Midbrain (tissue), 1 donor: ENCODE measurements around the gene IRF4.

Source experiments
- DNase-seq: peaks from one replicate; lab custom pipeline; 2025; lab: John Stamatoyannopoulos, UW

IRF4 gene

GRCh38 chr6:398558-399078 is 7.1 kb downstream of the IRF4 start:
- no peak for DNase-seq

DNA sequence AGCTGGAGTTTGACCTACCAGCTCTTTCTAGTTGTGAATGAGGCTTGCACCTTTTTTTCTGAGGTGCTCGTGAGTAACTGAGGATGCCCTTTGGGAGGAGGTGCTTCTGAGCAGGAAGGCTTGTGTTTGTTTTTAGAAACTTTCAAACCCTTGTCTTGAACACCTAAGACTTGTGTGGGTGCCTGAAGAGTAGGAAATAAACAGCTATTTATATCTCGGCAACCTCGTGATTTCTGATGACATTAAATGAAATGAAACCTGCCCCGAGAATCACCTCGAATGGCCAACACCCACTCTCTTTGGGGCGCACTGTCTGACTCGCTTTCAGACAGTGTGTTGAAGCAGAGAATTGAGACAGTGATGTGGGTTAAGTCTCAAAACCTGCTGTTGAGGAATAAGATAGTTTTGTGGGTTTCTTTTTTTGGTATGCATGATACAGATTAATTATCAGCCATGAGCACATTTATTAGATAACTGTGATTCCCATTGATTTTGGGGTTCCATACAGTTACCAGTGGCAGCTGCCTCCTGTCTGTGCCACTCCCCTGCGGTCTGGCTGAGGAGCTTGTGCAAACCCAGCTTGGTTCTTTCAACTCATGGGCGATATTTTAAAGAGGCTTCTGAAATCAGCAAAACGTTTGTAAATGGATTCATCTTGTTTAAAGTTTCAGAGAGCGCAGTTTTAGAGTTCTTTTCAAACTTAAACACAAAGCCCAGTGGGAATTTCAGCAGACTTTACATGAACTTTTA is 8.4 kb downstream of the IRF4 start:
- no peak for DNase-seq

GRCh38 chr6:400815-401214 is 9.3 kb downstream of the IRF4 start:
- no peak for DNase-seq

DNA sequence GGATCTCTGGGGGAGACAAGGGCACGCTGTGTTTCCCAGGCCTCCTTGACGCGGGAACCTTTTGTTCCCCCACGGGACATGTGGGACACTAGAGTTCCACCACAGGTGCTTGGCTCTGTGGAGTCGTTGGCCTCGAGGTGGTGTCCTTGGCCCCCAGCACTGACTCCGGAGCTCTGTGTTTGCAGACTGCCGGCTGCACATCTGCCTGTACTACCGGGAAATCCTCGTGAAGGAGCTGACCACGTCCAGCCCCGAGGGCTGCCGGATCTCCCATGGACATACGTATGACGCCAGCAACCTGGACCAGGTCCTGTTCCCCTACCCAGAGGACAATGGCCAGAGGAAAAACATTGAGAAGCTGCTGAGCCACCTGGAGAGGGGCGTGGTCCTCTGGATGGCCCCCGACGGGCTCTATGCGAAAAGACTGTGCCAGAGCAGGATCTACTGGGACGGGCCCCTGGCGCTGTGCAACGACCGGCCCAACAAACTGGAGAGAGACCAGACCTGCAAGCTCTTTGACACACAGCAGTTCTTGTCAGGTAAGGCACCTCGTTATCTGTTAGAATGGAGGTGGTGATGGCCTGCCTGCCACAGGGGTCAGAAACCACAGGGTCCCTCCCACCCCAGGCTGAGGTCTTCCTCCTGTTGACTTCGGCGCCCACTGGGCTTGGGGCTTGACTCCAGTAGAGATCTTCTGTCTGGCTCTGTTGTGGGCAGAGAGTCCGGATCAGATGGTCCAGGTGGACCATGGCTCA is 9.9 kb downstream of the IRF4 start:
- DNase-seq, result no peak

GRCh38 chr6:401994-402640 is 10.6 kb downstream of the IRF4 start:
- no peak for DNase-seq

DNA sequence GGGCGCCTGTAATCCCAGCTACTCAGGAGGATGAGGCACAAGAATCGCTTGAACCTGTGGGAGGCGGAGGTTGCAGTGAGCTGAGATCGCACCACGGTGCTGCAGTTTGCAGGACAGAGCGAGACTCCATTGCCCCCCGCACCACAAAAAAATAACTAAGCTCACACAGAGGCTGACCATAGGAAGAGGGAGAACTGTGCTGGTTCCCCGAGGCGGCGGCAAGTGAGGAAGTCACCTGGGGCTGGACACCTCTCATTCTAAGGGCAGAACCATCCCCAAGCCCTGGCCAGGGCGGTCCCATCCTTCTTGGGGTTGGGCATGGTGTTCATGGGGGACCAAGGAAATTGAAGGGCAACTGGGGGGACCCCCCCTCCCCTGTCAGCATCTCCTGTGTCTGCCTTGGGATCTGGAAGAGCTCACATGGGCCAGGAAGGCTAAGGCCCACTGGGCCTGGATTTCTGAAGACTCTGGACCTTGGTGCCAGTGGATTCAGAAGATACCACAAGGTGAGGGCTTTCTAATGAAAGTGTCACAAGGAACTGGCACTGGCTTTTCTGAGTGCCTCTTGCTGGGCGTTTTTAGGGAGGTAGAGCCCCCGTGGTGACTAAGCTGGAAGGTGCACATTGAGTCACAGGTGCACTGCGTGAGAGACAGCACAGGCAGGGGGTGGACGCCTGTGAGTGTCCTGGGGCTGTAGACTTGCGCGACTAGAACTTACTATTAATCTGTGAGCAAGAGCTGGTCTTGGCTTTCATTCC is 11.5 kb downstream of the IRF4 start:
- DNase-seq, result no peak

- no peak for DNase-seq
Measured at GRCh38 chr6:403659-404655, 12.4 kb downstream of the IRF4 start.

DNA sequence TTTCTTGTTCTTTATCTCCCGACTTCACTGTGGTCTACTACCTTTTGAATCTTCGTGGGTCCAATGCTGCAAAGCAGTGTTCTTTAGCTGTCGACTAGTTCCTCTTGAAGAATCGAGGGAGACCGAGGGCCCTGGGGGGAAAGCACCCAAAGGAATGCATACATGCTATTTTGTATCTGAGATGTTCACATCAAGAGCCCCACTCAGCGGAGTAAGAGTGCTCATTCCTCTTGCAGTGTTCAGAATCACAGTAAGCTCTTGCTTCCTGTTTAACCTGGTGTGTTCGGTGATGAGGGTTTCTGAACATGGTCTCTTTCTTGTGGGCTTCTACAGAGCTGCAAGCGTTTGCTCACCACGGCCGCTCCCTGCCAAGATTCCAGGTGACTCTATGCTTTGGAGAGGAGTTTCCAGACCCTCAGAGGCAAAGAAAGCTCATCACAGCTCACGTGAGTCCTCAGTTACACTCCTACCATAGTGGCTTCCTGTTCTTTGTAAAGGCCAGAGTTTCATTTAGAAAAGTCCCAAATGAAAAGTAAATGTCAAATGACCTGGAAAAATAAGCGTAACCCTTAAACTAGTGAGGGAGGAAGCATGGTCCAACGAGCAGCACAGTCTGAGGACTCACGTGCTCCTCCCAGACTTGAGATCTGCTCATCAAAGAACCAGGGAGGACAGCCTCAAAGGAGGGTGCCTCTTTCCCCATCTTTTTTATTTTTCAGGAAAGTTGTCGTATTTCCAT is 13.3 kb downstream of the IRF4 start:
- no peak for DNase-seq

DNA sequence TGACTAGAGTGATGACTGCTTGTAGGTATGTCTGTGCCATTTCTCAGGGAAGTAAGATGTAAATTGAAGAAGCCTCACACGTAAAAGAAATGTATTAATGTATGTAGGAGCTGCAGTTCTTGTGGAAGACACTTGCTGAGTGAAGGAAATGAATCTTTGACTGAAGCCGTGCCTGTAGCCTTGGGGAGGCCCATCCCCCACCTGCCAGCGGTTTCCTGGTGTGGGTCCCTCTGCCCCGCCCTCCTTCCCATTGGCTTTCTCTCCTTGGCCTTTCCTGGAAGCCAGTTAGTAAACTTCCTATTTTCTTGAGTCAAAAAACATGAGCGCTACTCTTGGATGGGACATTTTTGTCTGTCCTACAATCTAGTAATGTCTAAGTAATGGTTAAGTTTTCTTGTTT is 16.6 kb downstream of the IRF4 start:
- no peak for DNase-seq

DNA sequence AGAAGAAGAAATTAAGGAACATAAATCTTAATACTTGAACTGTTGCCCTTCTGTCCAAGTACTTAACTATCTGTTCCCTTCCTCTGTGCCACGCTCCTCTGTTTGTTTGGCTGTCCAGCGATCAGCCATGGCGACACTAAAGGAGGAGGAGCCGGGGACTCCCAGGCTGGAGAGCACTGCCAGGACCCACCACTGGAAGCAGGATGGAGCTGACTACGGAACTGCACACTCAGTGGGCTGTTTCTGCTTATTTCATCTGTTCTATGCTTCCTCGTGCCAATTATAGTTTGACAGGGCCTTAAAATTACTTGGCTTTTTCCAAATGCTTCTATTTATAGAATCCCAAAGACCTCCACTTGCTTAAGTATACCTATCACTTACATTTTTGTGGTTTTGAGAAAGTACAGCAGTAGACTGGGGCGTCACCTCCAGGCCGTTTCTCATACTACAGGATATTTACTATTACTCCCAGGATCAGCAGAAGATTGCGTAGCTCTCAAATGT is 17.1 kb downstream of the IRF4 start:
- DNase-seq, result no peak

GRCh38 chr6:409370-409972 is 17.9 kb downstream of the IRF4 start:
- DNase-seq, result no peak

DNA sequence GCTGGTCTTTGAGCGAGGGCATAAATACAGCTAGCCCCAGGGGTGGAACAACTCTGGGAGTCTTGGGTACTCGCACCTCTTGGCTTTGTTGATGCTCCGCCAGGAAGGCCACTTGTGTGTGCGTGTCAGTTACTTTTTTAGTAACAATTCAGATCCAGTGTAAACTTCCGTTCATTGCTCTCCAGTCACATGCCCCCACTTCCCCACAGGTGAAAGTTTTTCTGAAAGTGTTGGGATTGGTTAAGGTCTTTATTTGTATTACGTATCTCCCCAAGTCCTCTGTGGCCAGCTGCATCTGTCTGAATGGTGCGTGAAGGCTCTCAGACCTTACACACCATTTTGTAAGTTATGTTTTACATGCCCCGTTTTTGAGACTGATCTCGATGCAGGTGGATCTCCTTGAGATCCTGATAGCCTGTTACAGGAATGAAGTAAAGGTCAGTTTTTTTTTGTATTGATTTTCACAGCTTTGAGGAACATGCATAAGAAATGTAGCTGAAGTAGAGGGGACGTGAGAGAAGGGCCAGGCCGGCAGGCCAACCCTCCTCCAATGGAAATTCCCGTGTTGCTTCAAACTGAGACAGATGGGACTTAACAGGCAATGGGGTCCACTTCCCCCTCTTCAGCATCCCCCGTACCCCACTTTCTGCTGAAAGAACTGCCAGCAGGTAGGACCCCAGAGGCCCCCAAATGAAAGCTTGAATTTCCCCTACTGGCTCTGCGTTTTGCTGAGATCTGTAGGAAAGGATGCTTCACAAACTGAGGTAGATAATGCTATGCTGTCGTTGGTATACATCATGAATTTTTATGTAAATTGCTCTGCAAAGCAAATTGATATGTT is 19.2 kb downstream of the IRF4 start:
- DNase-seq, result no peak

GRCh38 chr6:411402-412145 is 20.0 kb downstream of the IRF4 start:
- no peak for DNase-seq

DNA sequence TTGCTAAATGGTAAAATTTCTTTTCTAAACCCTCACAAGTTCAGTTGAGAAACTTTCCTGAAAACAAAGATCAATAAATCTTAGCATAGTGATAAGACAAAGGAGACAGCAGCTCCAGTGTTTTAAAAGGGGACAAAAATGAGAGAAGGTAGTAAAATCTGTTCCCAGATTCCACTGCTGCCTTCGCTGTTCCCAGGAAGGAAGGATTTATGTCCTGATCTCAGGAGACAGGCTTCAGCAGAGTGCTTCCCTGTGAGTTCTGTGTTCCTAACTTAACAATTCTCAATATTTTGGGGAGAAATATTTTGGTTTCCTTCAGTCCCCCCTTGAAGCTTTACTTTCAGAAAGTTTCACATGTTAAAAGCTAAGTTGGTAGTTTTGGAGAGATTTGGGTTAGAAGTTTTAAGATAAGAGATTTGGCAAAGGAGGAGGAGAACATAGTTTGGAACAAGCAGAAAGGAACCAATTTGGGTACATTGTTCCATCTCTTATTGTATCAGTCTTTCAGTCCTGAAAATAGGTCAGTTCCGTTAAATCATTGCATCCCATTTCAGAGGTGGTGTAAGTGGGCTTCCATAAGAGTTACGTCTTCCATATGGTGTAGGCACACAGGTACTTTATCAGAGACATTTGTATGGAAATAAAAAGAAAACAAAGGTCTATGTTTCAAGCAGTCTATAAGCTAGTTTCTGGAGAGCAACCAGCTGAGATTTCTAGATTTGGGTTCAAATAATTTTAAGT is 20.8 kb downstream of the IRF4 start:
- DNase-seq, result no peak

GRCh38 chr6:414447-414846 is 22.9 kb downstream of the IRF4 start:
- no peak for DNase-seq

GRCh38 chr6:415087-415486 is 23.5 kb downstream of the IRF4 start:
- no peak for DNase-seq

GRCh38 chr6:421211-421610 is 29.7 kb downstream of the IRF4 start:
- DNase-seq, result no peak
